Activated B cell treated with CpG ODN at 0.5 μM for 24 hours (primary cell): ENCODE data around the gene RTEL1. TPM values are rescaled to one million over a fixed set of nuclear protein-coding genes. Genes with fewer than 3 reads are reported as not detected.

Experiments used
- ATAC-seq: fragments of 200-7000 bp; cut with Tn5 transposase; one replicate; pipeline ENCODE4 v1.10.0; 2021; ENCODE audit warnings: low read depth, mild to moderate bottlenecking, moderate library complexity
- CTCF ChIA-PET: fragments of 350-600 bp; sonication (Branson Sonifier 250); formaldehyde crosslinking; loops from one replicate; lab custom pipeline; 2021; ENCODE audit warnings: antibody characterized with exemption; lab: Charles Lee
- POLR2A ChIA-PET: fragments of 350-600 bp; sonication (Branson Sonifier 250); formaldehyde crosslinking; loops from one replicate; lab custom pipeline; 2021; ENCODE audit warnings: antibody characterized with exemption; lab: Charles Lee
- DNase-seq: peaks from one replicate; pipeline ENCODE4 v3.0.0; 2022
- H3K27ac Mint-ChIP-seq: one replicate; pipeline ENCODE4 v1.8.0; 2020; ENCODE audit warnings: mixed read lengths
- H3K27me3 Mint-ChIP-seq: one replicate; pipeline ENCODE4 v1.8.0; 2021; ENCODE audit warnings: mixed read lengths
- H3K36me3 Mint-ChIP-seq: one replicate; pipeline ENCODE4 v1.8.0; 2021; ENCODE audit warnings: low read depth, mixed read lengths
- H3K4me1 Mint-ChIP-seq: one replicate; pipeline ENCODE4 v1.8.0; 2021; ENCODE audit warnings: mixed read lengths
- H3K4me3 Mint-ChIP-seq: one replicate; pipeline ENCODE4 v1.8.0; 2020; ENCODE audit warnings: mild to moderate bottlenecking, mixed read lengths
- H3K9me3 Mint-ChIP-seq: one replicate; pipeline ENCODE4 v1.8.0; 2020; ENCODE audit warnings: mixed read lengths
- intact Hi-C: fragments of 100-400 bp; cut with micrococcal nuclease; formaldehyde crosslinking; loops from one replicate; pipeline ENCODE4 v1.15.1; 2024
- total RNA-seq: library from RNA; stranded (reverse); gene quantifications from 2 replicates; pipeline ENCODE4 v1.2.3, GENCODE V29; 2022
- TF ChIP-seq, protein P1 (sequence below): fragments of 200-600 bp; IDR thresholded peaks from one replicate; pipeline ENCODE4 v1.8.0; 2022; ENCODE audit warnings: antibody characterized with exemption, mild to moderate bottlenecking

RTEL1 gene
- total RNA-seq, 1 donor from 2014 or later = 33.8 TPM

DNA sequence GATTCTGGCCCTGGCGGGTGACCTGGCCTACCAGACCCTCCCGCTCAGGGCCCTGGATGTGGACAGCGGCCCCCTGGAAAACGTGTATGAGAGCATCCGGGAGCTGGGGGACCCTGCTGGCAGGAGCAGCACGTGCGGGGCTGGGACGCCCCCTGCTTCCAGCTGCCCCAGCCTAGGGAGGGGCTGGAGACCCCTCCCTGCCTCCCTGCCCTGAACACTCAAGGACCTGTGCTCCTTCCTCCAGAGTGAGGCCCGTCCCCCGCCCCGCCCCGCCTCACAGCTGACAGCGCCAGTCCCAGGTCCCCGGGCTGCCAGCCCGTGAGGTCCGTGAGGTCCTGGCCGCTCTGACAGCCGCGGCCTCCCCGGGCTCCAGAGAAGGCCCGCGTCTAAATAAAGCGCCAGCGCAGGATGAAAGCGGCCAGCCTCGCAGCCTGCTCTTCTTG lies 80.6 kb downstream of the RTEL1 start:
- ChIA-PET CTCF (interaction anchor here (1.0 kb wide), 1 partner anchor 126 kb away, joined by 4 read pairs; the partner anchor contains the start of gene TPD52L2), POLR2A (interaction anchor here (0.6 to 1.8 kb wide), 10 partner anchors 31 to 218 kb away, joined by 3 to 14 read pairs (median 3); partner anchors contain the start of genes ARFRP1, GMEB2, HELZ2 and PPDPF)
- TF ChIP-seq, protein P1, sequence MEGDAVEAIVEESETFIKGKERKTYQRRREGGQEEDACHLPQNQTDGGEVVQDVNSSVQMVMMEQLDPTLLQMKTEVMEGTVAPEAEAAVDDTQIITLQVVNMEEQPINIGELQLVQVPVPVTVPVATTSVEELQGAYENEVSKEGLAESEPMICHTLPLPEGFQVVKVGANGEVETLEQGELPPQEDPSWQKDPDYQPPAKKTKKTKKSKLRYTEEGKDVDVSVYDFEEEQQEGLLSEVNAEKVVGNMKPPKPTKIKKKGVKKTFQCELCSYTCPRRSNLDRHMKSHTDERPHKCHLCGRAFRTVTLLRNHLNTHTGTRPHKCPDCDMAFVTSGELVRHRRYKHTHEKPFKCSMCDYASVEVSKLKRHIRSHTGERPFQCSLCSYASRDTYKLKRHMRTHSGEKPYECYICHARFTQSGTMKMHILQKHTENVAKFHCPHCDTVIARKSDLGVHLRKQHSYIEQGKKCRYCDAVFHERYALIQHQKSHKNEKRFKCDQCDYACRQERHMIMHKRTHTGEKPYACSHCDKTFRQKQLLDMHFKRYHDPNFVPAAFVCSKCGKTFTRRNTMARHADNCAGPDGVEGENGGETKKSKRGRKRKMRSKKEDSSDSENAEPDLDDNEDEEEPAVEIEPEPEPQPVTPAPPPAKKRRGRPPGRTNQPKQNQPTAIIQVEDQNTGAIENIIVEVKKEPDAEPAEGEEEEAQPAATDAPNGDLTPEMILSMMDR = no peak
- intact Hi-C loops = loop anchor here (1.0 to 10.0 kb wide), 7 partner anchors 32 to 201 kb away; partner anchors contain the start of genes ARFRP1, FNDC11, GMEB2 and PTK6
- Mint-ChIP-seq H3K27ac (no peak overlapping the region), H3K27me3 (no peaks in the 10 kb centered on the region), H3K9me3 (no peaks in the 10 kb centered on the region), H3K4me1 (peaks cover 30% of the 10 kb centered on the region), H3K4me3 (peak overlapping the region; percentile 44), H3K36me3 (peaks cover 19% of the 10 kb centered on the region)
- no peak for ATAC-seq
- DNase-seq = no peak

DNA sequence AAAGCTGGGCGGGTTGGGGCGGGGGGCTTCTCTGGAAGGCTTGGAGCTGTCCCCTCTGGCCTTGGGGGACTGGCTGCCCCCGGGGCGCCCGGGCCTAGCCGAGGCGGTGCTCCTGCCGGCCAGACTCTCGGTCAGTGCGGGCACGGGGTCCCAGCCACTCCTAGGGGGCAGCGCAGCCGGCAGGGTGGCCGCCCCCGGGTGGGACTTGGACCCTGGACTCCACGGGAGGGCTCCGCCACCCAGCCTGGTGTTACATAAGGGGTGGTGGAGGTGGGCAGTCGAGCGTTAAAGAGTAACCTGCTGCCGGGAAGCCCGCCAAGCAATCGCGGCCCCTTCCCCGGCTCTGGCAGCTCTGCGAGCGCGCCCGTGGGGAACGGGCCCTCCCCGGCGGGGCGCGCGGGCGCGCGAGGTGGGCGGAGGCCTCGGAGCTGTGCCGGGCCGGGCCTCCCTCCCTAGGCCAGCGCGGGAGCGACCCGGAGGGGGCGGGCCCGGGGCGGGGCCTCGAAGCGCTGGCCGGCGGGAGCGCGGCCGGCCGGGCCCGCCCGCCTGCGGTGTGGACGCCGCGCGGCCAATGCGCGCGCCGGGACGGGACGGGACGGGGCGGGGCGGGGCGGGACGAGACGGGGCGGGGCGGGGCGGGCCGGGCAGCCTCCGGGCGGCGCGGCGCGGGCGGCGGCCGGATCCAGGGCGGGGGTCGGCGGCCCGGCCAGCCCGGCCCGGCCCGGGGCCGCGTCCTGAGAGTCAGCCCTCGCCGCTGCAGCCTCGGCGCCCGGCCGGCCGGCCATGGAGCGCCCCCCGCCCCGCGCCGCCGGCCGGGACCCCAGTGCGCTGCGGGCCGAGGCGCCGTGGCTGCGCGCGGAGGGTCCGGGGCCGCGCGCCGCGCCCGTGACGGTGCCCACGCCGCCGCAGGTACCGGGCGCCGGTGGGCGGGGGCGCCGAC lies 81.3 kb downstream of the RTEL1 start, which contains the start of gene SLC2A4RG:
Gene SLC2A4RG, plus strand, starts transcription at position 647 of the 940 bp plus-strand sequence. Its CDS starts 137 bp downstream, at position 784.
- no peak within 1 kb of the TSS for H3K27ac Mint-ChIP-seq
- ChIA-PET CTCF (interaction anchor here (1.0 kb wide), 1 partner anchor 125 kb away, joined by 4 read pairs; the partner anchor contains the start of gene TPD52L2), POLR2A (interaction anchor here (0.6 to 1.8 kb wide), 10 partner anchors 31 to 218 kb away, joined by 3 to 14 read pairs (median 3); partner anchors contain the start of genes ARFRP1, GMEB2, HELZ2 and PPDPF)
- peaks cover 14% of the 10 kb centered on the region for H3K36me3 Mint-ChIP-seq
- H3K27me3 Mint-ChIP-seq = no peaks in the 10 kb centered on the region
- TF ChIP-seq, protein P1 = no peak
- peaks cover 28% of the 10 kb centered on the region for H3K4me1 Mint-ChIP-seq
- H3K9me3 Mint-ChIP-seq = no peaks in the 10 kb centered on the region
- ATAC-seq (peak; percentile 65), DNase-seq (peak; percentile 73)
- intact Hi-C loops = loop anchor here (1.0 to 10.0 kb wide), 7 partner anchors 33 to 202 kb away; partner anchors contain the start of genes ARFRP1, FNDC11, GMEB2 and PTK6
- H3K4me3 Mint-ChIP-seq = peak within 1 kb of the TSS; percentile 48

DNA sequence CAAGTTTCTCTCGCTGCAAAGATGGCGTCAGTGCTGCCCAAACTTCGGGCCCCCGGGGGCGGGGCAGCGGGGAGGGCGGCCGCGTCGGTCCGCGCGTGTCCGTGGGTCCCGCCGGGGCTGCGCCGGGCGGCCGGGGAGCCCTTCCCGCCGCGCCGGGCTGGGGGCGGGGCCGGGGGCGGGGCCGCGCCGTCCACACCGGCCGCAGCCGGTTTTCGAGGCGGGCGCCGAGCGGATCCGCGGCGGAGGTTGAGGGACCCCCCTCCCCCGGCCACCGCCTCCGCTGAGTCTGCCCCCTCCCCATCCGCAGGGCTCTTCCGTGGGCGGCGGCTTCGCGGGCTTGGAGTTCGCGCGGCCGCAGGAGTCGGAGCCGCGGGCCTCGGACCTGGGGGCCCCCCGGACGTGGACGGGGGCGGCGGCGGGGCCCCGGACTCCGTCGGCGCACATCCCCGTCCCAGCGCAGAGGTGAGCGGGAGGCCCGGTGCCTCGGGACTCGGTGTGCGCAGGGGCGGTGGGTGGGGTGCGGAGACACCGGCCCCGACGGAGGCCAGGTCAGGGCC lies 82.0 kb downstream of the RTEL1 start:
- H3K27ac Mint-ChIP-seq = no peak overlapping the region
- ChIA-PET POLR2A (interaction anchor here (0.5 to 1.8 kb wide), 3 partner anchors 32 to 220 kb away, joined by 3 to 7 read pairs (median 4); partner anchors contain the start of genes ARFRP1, PPDPF and ZGPAT), CTCF (no interaction called here)
- H3K36me3 Mint-ChIP-seq = peaks cover 9% of the 10 kb centered on the region
- H3K27me3 Mint-ChIP-seq = no peaks in the 10 kb centered on the region
- ATAC-seq = peak; percentile 1
- intact Hi-C loops = no loop called here
- H3K4me1 Mint-ChIP-seq = peaks cover 28% of the 10 kb centered on the region
- H3K9me3 Mint-ChIP-seq = no peaks in the 10 kb centered on the region
- peak overlapping the region; percentile 48 for H3K4me3 Mint-ChIP-seq
- peak; percentile 53 for DNase-seq
- TF ChIP-seq, protein P1 = no peak

DNA sequence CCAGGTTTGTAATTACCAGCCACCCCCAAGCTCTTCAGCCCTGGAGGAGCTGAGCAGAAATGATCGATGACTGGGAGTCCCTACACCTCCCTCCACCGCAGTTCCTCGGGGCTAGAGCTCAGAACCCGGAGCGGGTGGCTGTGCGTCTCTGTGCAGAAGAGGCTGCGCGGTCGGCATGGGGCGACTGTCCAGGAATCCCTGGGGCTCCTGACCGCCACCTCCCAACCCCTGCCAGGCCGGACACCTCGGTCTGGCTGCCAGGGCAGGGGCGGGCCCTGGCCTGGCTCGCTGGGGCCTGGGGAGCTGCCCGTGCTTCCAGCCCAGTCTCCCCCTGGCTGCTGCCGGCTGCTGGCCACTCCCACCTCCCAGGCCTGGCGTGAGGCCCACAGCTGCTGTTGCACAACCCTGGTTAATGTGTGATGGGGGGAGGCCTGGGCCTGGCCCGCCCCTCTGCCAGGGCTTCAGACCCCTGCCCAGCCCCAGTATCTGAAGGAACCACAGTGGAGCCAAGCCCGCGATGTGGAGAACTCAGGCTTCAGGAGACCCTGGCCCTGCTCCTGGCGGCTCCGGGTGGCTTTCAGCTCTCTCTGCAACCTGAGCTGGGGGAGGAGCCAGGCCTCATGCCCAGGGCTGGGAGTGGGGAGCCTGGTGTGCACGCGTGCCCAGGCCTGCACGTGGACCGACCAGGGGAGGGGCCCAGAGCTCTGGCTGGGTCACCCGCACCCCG lies 82.7 kb downstream of the RTEL1 start:
- no peak for DNase-seq
- ChIA-PET POLR2A (interaction anchor here (0.5 to 1.8 kb wide), 4 partner anchors 26 to 220 kb away, joined by 3 to 7 read pairs (median 4); partner anchors contain the start of genes ARFRP1, PPDPF and ZGPAT), CTCF (no interaction called here)
- Mint-ChIP-seq H3K27ac (no peak overlapping the region), H3K9me3 (no peaks in the 10 kb centered on the region), H3K4me1 (peaks cover 22% of the 10 kb centered on the region), H3K27me3 (no peaks in the 10 kb centered on the region), H3K36me3 (peaks cover 6% of the 10 kb centered on the region), H3K4me3 (peak overlapping the region; percentile 48)
- intact Hi-C loops = no loop called here
- ATAC-seq = no peak
- TF ChIP-seq, protein P1 = no peak
